Inferior parietal cortex (tissue), 1 donor: ENCODE data around the gene IFNA5.

Source experiments
- DNase-seq: peaks from one replicate; pipeline ENCODE4 v3.0.0-alpha.2; 2016; ENCODE audit errors: extremely low spot score

Gene IFNA5

GRCh38 chr9:21294364-21294774 is 10.7 kb downstream of the IFNA5 start:
- no peak for DNase-seq

GRCh38 chr9:21289848-21290247 is 15.3 kb downstream of the IFNA5 start:
- no peak for DNase-seq

GRCh38 chr9:21287280-21287679 is 17.8 kb downstream of the IFNA5 start:
- no peak for DNase-seq

GRCh38 chr9:21286659-21287058 is 18.5 kb downstream of the IFNA5 start:
- no peak for DNase-seq

- no peak for DNase-seq
These were observed 19.0 kb downstream of the IFNA5 start for GRCh38 chr9:21286099-21286498.

- no peak for DNase-seq
These were observed 23.8 kb downstream of the IFNA5 start for GRCh38 chr9:21281275-21281674.

GRCh38 chr9:21268347-21268657 is 36.8 kb downstream of the IFNA5 start:
- DNase-seq = no peak

GRCh38 chr9:21267485-21268346 is 37.4 kb downstream of the IFNA5 start:
- peak; percentile 5 for DNase-seq

GRCh38 chr9:21266733-21267484 is 38.2 kb downstream of the IFNA5 start:
- no peak for DNase-seq

GRCh38 chr9:21265421-21266189 is 39.5 kb downstream of the IFNA5 start:
- DNase-seq = no peak

- DNase-seq = no peak
These were observed 49.4 kb downstream of the IFNA5 start for GRCh38 chr9:21255538-21256212.
